Prostate gland (tissue), 2 donors: Measurements from ENCODE around the gene ZNF641. TPM values are rescaled to one million over a fixed set of nuclear protein-coding genes. Genes with fewer than 3 reads are reported as not detected.

Source experiments
- DNase-seq: peaks from one replicate; pipeline ENCODE4 v3.0.0-alpha.2; 2019; ENCODE audit warnings: low spot score
- H3K27ac ChIP-seq, 2 donors: fragments of 200-600 bp; sonication (generic); 2 replicates each; pipeline ENCODE4 v1.5.1; 2017 to 2019
- H3K27me3 ChIP-seq: fragments of 200-600 bp; sonication (generic); replicated peaks from 2 replicates; pipeline ENCODE4 v1.5.1; 2019; ENCODE audit not compliant: insufficient read depth
- H3K36me3 ChIP-seq, 2 donors: fragments of 200-600 bp; sonication (generic); 1 replicate in 1 of 2; 2 replicates in 1 of 2; pipeline versions ENCODE4 v1.5.1 to v1.8.1; 2017 to 2019
- H3K4me1 ChIP-seq: fragments of 200-600 bp; sonication (generic); replicated peaks from 2 replicates; pipeline ENCODE4 v1.5.1; 2019
- H3K4me3 ChIP-seq, 2 donors: fragments of 200-600 bp; sonication (generic); 2 replicates each; pipeline ENCODE4 v1.5.1; 2017 to 2019
- H3K9me3 ChIP-seq: fragments of 200-600 bp; sonication (generic); 2 replicates; pipeline ENCODE4 v1.5.1; 2017
- CTCF ChIP-seq, 4 experiments: fragments of 200-600 bp in 2 of 4; fragments of 450-650 bp in 2 of 4; sonication (generic) in 2 of 4; IDR thresholded peaks; 1 replicate in 3 of 4; 2 replicates in 1 of 4; pipeline ENCODE4 v1.5.1; 2016 to 2019; ENCODE audit warnings: antibody characterized with exemption in 4 of 4, mild to moderate bottlenecking in 2 of 4, moderate library complexity in 2 of 4
- POLR2A ChIP-seq: fragments of 450-650 bp; IDR thresholded peaks from one replicate; pipeline ENCODE4 v1.6.1; 2016; ENCODE audit warnings: antibody characterized with exemption, mild to moderate bottlenecking
- POLR2AphosphoS5 ChIP-seq: sonication (generic); formaldehyde crosslinking; IDR thresholded peaks from one replicate; pipeline ENCODE4 v1.6.1; 2017; ENCODE audit warnings: antibody characterized with exemption
- WGBS: methylation state at CpG from one replicate; pipeline ENCODE4 v1.1.5; 2018; 5-methylcytosine and 5-hydroxymethylcytosine counted together
- intact Hi-C: fragments of 100-400 bp; cut with DNase I; formaldehyde crosslinking; loops from one replicate; pipeline ENCODE4 v1.14.2; 2022
- total RNA-seq, 2 donors: library from RNA; depleted of rRNA; stranded (reverse); fragments of >200 nt; gene quantifications; one replicate each; pipeline ENCODE4 v1.1.0, GENCODE V29; 2016

Gene ZNF641
- total RNA-seq, 2 donors from 2014 or later = 21.7 to 39.7 TPM

- intact Hi-C loops = no loop called here
- H3K4me1 ChIP-seq = no peaks in the 10 kb centered on the region
- 96% methylated on average over 2 of the region's 2 CpGs for WGBS
- H3K4me3 ChIP-seq = no peak overlapping the region
- no peaks in the 10 kb centered on the region for H3K27me3 ChIP-seq
- TF ChIP-seq POLR2A (no peak), CTCF (IDR thresholded peaks at IDR 0.05) (no peak), POLR2AphosphoS5 (no peak)
- no peak for DNase-seq
- no peak overlapping the region for H3K27ac ChIP-seq
- H3K36me3 ChIP-seq = no peaks in the 10 kb centered on the region
- no peaks in the 10 kb centered on the region for H3K9me3 ChIP-seq
These were observed 45.5 kb downstream of the ZNF641 start for GRCh38 chr12:48305190-48305589.

- H3K36me3 ChIP-seq = no peaks in the 10 kb centered on the region
- no peak overlapping the region for H3K4me3 ChIP-seq
- H3K27me3 ChIP-seq = no peaks in the 10 kb centered on the region
- intact Hi-C loops = no loop called here
- H3K9me3 ChIP-seq = no peaks in the 10 kb centered on the region
- TF ChIP-seq CTCF (IDR thresholded peaks at IDR 0.05) = no peak
- TF ChIP-seq POLR2AphosphoS5 = no peak
- no peak for TF ChIP-seq POLR2A
- no peaks in the 10 kb centered on the region for H3K4me1 ChIP-seq
- 81% methylated on average over 2 of the region's 2 CpGs for WGBS
- H3K27ac ChIP-seq = peak overlapping the region in 1 of 2 donors; percentile 22
- no peak for DNase-seq
These were observed 48.4 kb downstream of the ZNF641 start for GRCh38 chr12:48302161-48302911.

- no peak for TF ChIP-seq POLR2A
- no peak for TF ChIP-seq POLR2AphosphoS5
- TF ChIP-seq CTCF (IDR thresholded peaks at IDR 0.05) = no peak
- intact Hi-C loops = no loop called here
- WGBS = 97% methylated on average over 1 of the region's 1 CpG
- no peak for DNase-seq
- no peaks in the 10 kb centered on the region for H3K36me3 ChIP-seq
- no peaks in the 10 kb centered on the region for H3K9me3 ChIP-seq
- H3K4me1 ChIP-seq = no peaks in the 10 kb centered on the region
- no peaks in the 10 kb centered on the region for H3K27me3 ChIP-seq
- no peak overlapping the region for H3K4me3 ChIP-seq
- no peak overlapping the region for H3K27ac ChIP-seq
These were observed 49.9 kb downstream of the ZNF641 start for GRCh38 chr12:48300774-48301173.

GRCh38 chr12:48296586-48297282 lies 54.0 kb downstream of the ZNF641 start:
- Histone ChIP-seq H3K4me1 (no peaks in the 10 kb centered on the region), H3K27me3 (no peaks in the 10 kb centered on the region), H3K27ac (no peak overlapping the region), H3K9me3 (no peaks in the 10 kb centered on the region), H3K4me3 (peak overlapping the region; percentile 32 to 43), H3K36me3 (no peaks in the 10 kb centered on the region)
- DNase-seq = peak; percentile 76
- intact Hi-C loops = no loop called here
- peak; percentile 15 for TF ChIP-seq POLR2A
- TF ChIP-seq POLR2AphosphoS5 = peak; percentile 69
- no peak for TF ChIP-seq CTCF (IDR thresholded peaks at IDR 0.05)
- WGBS = 4% methylated on average over 30 of the region's 30 CpGs
